ENCODE results near the gene RCAN3. TPM values are rescaled to one million over a fixed set of nuclear protein-coding genes. Genes with fewer than 3 reads are reported as not detected.
"Not testable (repeated sequence)": the region's sequence is repeated elsewhere in the genome, so short reads cannot be mapped to it uniquely, and the experiment has no call there.

RCAN3 gene
- total and polyA plus RNA-seq, 2 of the 4 experiments (the other 2 are of a cell fraction) = 4.0 to 5.9 TPM

GRCh38 chr1:24491577-24492360 is 10.9 kb upstream of the RCAN3 start:
- Histone ChIP-seq H2BK5ac (ENCODE audit: low read depth, low read length, poor library complexity, severe bottlenecking) (no peak overlapping the region), H3K4me2 (ENCODE audit: low read depth, low read length) (no peak overlapping the region), H3K9me1 (ENCODE audit: insufficient read depth, low read length) (no peaks in the 10 kb centered on the region), H2BK20ac (ENCODE audit: low read depth, low read length) (no peak overlapping the region), H3K14ac (replicated peaks; ENCODE audit: low read depth, low read length) (no peak overlapping the region), H3K9ac (ENCODE audit: low read depth, low read length) (no peak overlapping the region), H2AFZ (replicated peaks; ENCODE audit: low read length, poor library complexity) (no peak overlapping the region), H3K27me3 (ENCODE audit: control insufficient read depth, insufficient read depth, low read length) (peaks cover 16% of the 10 kb centered on the region), H3K18ac (ENCODE audit: low read depth, low read length) (no peak overlapping the region), H3K9me3 (ENCODE audit: control insufficient read depth, insufficient read depth, low read length) (peaks cover 12% of the 10 kb centered on the region), H2AK9ac (replicated peaks; ENCODE audit: low read depth, low read length, poor library complexity) (no peak overlapping the region), H2BK15ac (ENCODE audit: low read depth, low read length) (no peak overlapping the region), H2AK5ac (ENCODE audit: low read depth, low read length) (no peak overlapping the region), H4K91ac (ENCODE audit: insufficient read depth, low read depth, low read length) (no peak overlapping the region), H3K4me1 (ENCODE audit: control insufficient read depth, insufficient read depth, low read length) (no peaks in the 10 kb centered on the region), H3K4ac (ENCODE audit: low read depth, low read length) (no peak overlapping the region), H3K23ac (ENCODE audit: low read depth, low read length) (no peak overlapping the region), H3K56ac (ENCODE audit: extremely low read depth, insufficient read depth, low read length) (no peak overlapping the region), H2BK120ac (ENCODE audit: low read depth, low read length) (no peak overlapping the region), H3K79me1 (ENCODE audit: low read depth in 1 of 2, low read length in 2 of 2) (no peaks in the 10 kb centered on the region), H3K36me3 (ENCODE audit: control insufficient read depth, insufficient read depth, low read length) (no peaks in the 10 kb centered on the region), H4K8ac (ENCODE audit: low read depth in 2 of 2, low read length in 2 of 2) (no peak overlapping the region), H3K4me3 (ENCODE audit: insufficient read depth, low read depth, low read length) (no peak overlapping the region), H4K5ac (ENCODE audit: low read depth, low read length) (no peak overlapping the region), H4K20me1 (ENCODE audit: insufficient read depth, low read length) (no peaks in the 10 kb centered on the region), H3K27ac (ENCODE audit: insufficient read depth, low read length) (no peak overlapping the region)
- in situ Hi-C loops (cut with MboI; ENCODE audit: low sequenced_read_pairs) (no loop called here), dilution Hi-C loops (cut with HindIII; ENCODE audit: low sequenced_read_pairs, unreplicated experiment) (no loop called here), intact Hi-C loops (cut with micrococcal nuclease) (no loop called here)
- no TSS peak for BruUV-seq (replicated peaks)
- ATAC-seq (ENCODE audit: low read depth) (no peak), DNase-seq (no peak)
- WGBS, 2 experiments (ENCODE audit: extremely low coverage in 2 of 2, insufficient read length in 1 of 2) = 71% methylated on average over 4 of the region's 15 CpGs; no CpG with 5 or more reads in 1 of the 2 experiments
- TF ChIP-seq RCOR1 (IDR thresholded peaks at IDR 0.05; ENCODE audit: insufficient replicate concordance, low read length) = no peak
- TF ChIP-seq NFE2L2 (IDR thresholded peaks at IDR 0.05; ENCODE audit: low read depth, low read length) = no peak
- no peak for TF ChIP-seq ELK1 (IDR thresholded peaks at IDR 0.05; ENCODE audit: borderline replicate concordance, low read depth, low read length)
- no peak for TF ChIP-seq MXI1 (IDR thresholded peaks at IDR 0.05; ENCODE audit: borderline replicate concordance, low read depth, low read length)
- TF ChIP-seq MAFK (IDR thresholded peaks at IDR 0.05; ENCODE audit: low read depth, low read length) = no peak
- ChIA-PET CTCF (interaction anchor here (1.3 to 1.6 kb wide), 3 partner anchors 10 to 15 kb away, joined by 4 to 5 read pairs (median 4); partner anchors contain the start of gene RCAN3), POLR2A (ENCODE audit: unreplicated experiment) (no interaction called here)

GRCh38 chr1:24492935-24493334 is 9.7 kb upstream of the RCAN3 start:
- intact Hi-C loops (cut with micrococcal nuclease) = not testable (repeated sequence)

More at GRCh38 chr1:24492935-24493334, 9.7 kb upstream of the RCAN3 start:
- H3K79me1 ChIP-seq (ENCODE audit: low read depth in 1 of 2, low read length in 2 of 2); H3K4me1 ChIP-seq (ENCODE audit: control insufficient read depth, insufficient read depth, low read length); H4K5ac ChIP-seq (ENCODE audit: low read depth, low read length); H3K9ac ChIP-seq (ENCODE audit: low read depth, low read length); H2BK5ac ChIP-seq (ENCODE audit: low read depth, low read length, poor library complexity, severe bottlenecking); H3K4ac ChIP-seq (ENCODE audit: low read depth, low read length); H2AFZ ChIP-seq (replicated peaks; ENCODE audit: low read length, poor library complexity); ATAC-seq (ENCODE audit: low read depth); in situ Hi-C loops (cut with MboI; ENCODE audit: low sequenced_read_pairs); BruUV-seq (replicated peaks); H2BK120ac ChIP-seq (ENCODE audit: low read depth, low read length); H3K9me1 ChIP-seq (ENCODE audit: insufficient read depth, low read length); H3K27ac ChIP-seq (ENCODE audit: insufficient read depth, low read length); H2BK20ac ChIP-seq (ENCODE audit: low read depth, low read length); H3K4me2 ChIP-seq (ENCODE audit: low read depth, low read length); H4K20me1 ChIP-seq (ENCODE audit: insufficient read depth, low read length); H3K18ac ChIP-seq (ENCODE audit: low read depth, low read length); H2BK15ac ChIP-seq (ENCODE audit: low read depth, low read length); H3K4me3 ChIP-seq (ENCODE audit: insufficient read depth, low read depth, low read length); H2AK5ac ChIP-seq (ENCODE audit: low read depth, low read length); H3K23ac ChIP-seq (ENCODE audit: low read depth, low read length); DNase-seq; H3K14ac ChIP-seq (replicated peaks; ENCODE audit: low read depth, low read length); H4K91ac ChIP-seq (ENCODE audit: insufficient read depth, low read depth, low read length); H2AK9ac ChIP-seq (replicated peaks; ENCODE audit: low read depth, low read length, poor library complexity); H3K36me3 ChIP-seq (ENCODE audit: control insufficient read depth, insufficient read depth, low read length); POLR2A ChIA-PET (ENCODE audit: unreplicated experiment); dilution Hi-C loops (cut with HindIII; ENCODE audit: low sequenced_read_pairs, unreplicated experiment); H3K56ac ChIP-seq (ENCODE audit: extremely low read depth, insufficient read depth, low read length); H4K8ac ChIP-seq (ENCODE audit: low read depth in 2 of 2, low read length in 2 of 2): not testable (repeated sequence)
- H3K27me3 ChIP-seq (ENCODE audit: control insufficient read depth, insufficient read depth, low read length) = peaks cover 20% of the 10 kb centered on the region
- WGBS, 2 experiments (ENCODE audit: extremely low coverage in 2 of 2, insufficient read length in 1 of 2) = no CpG with 5 or more reads among the region's 9 CpGs
- H3K9me3 ChIP-seq (ENCODE audit: control insufficient read depth, insufficient read depth, low read length) = peaks cover 12% of the 10 kb centered on the region
- CTCF ChIA-PET = interaction anchor here (0.9 to 1.3 kb wide), 2 partner anchors 9 to 17 kb away, joined by 3 to 4 read pairs; partner anchors contain the start of gene RCAN3

Data from IMR-90 (cell line).